Colonic mucosa (tissue), 4 donors: ENCODE measurements around the gene INTS6L. TPM values are rescaled to one million over a fixed set of nuclear protein-coding genes. Genes with fewer than 3 reads are reported as not detected.

Experiments used
- DNase-seq: peaks from one replicate; pipeline ENCODE4 v3.0.0-alpha.2; 2020
- H3K27ac ChIP-seq: fragments of 200-600 bp; one replicate; pipeline ENCODE4 v1.8.0; 2021
- H3K27me3 ChIP-seq: fragments of 200-600 bp; one replicate; pipeline ENCODE4 v1.8.0; 2021
- H3K36me3 ChIP-seq: fragments of 200-600 bp; one replicate; pipeline ENCODE4 v1.8.0; 2021
- H3K4me1 ChIP-seq: fragments of 200-600 bp; one replicate; pipeline ENCODE4 v1.8.0; 2021; ENCODE audit warnings: mild to moderate bottlenecking
- H3K4me3 ChIP-seq: fragments of 200-600 bp; one replicate; pipeline ENCODE4 v1.8.0; 2021
- H3K9ac ChIP-seq, 2 donors: one replicate each; pipeline ENCODE4 v1.7.0; 2013; ENCODE audit warnings: control low read depth in 2 of 2, low read depth in 2 of 2, low read length in 2 of 2
- H3K9me3 ChIP-seq: fragments of 200-600 bp; one replicate; pipeline ENCODE4 v1.8.0; 2021
- CTCF ChIP-seq: fragments of 200-600 bp; IDR thresholded peaks from one replicate; pipeline ENCODE4 v1.8.0; 2022; ENCODE audit warnings: antibody characterized with exemption, mild to moderate bottlenecking
- intact Hi-C: fragments of 100-400 bp; cut with DNase I; formaldehyde crosslinking; loops from one replicate; pipeline ENCODE4 v1.14.1; 2022
- total RNA-seq, 2 donors: library from RNA; stranded (reverse); fragmentation: NEBNext Ultra II Directional in 1 of 2; extraction: Animal tissue kit (Norgen Biotek cat#: 25700) in 1 of 2; gene quantifications; one replicate each; pipeline ENCODE4 v1.2.1, GENCODE V29; 2021
- donor health status: healthy.
- donor health status: DM: no; HTN: no; CAD: no.
- donor health status: DM: no; HTN: no; CAD: no.

The INTS6L gene
- total RNA-seq, 2 donors from 2014 or later: 14.8 to 16.2 TPM

DNA sequence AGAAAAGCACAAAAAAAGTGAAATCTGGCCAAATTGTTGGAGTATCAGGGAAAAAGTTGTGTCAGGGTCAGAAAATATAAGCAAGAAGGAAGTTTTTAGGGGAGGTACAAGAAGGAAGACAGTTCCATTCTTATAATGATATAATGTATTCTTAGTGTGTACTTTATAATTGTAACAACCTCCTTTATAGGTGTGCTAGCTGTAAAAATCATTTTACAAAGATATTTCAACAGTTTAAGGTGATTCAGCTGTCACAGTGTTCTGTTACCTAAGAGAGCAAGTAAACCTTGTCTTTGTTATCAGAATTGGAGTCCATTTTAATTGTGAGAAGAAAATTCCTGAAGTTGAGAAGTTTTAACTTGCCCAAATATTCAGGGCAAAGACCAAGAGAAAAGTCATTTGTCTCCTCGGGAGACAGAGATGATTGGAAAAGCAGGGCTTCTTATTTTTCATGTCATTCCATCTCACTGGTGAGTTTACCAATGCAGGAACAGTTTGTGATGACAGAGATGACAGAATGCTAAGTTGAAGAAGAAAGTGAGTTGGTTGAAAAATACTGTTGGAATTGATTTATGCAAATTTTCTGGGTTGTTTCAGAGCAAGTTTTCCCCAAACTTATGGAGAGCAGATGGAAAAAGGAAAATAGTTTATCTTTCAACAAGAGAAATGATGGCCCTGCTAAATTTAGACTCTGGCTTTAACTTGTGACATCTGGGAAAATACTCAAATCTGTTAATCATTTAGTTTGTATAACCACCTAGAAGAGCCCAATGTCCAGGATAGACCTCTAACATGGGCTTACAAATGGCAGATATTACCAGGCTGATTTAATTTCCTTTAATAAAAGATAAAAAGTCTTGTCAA lies 14.8 kb downstream of the INTS6L start:
- Histone ChIP-seq H3K27me3 (no peaks in the 10 kb centered on the region), H3K4me1 (no peaks in the 10 kb centered on the region), H3K4me3 (no peak overlapping the region), H3K9ac (no peak overlapping the region), H3K9me3 (no peaks in the 10 kb centered on the region), H3K27ac (no peak overlapping the region), H3K36me3 (no peaks in the 10 kb centered on the region)
- intact Hi-C loops: no loop called here
- no peak for TF ChIP-seq CTCF
- no peak for DNase-seq

DNA sequence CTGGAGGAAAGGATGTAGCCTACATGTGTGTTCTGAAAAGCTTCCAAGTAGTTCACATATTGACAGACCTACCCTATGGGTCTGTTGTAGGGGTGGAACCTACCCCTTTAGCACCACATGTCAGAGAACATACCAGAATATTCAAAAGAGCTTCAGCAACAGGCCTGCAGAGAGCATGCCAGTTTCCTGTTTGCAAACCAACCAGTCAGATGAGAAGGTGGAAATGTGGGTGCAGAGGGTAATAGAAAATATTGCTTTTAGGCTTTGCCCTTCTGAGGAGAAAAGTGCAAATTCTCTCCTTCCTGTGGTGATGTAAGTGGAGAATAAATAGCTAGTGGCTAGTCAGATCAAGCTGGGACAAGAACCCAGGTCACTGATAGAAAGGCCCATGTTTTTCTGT lies 16.4 kb downstream of the INTS6L start:
- Histone ChIP-seq H3K27me3 (no peaks in the 10 kb centered on the region), H3K4me3 (no peak overlapping the region), H3K36me3 (no peaks in the 10 kb centered on the region), H3K4me1 (no peaks in the 10 kb centered on the region), H3K9me3 (no peaks in the 10 kb centered on the region), H3K9ac (no peak overlapping the region), H3K27ac (no peak overlapping the region)
- intact Hi-C loops: no loop called here
- no peak for DNase-seq
- TF ChIP-seq CTCF: no peak

DNA sequence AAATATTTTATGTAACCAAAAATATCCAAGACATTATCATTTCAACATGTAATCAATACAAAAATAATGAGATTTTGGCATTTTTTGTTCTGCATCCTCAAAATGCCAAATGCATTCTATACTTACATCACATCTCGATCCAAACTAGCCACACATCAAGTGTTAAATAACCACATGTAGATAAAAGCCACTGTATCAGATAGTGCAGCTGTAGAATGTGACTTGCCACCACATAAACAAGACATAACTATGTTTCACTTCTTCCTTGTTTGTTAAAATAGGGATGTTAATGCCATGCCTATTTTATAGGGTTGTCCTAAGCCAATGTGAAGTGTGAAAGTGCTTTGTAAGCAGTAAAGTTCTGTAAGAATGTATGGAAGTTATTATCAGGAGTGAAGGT lies 20.9 kb downstream of the INTS6L start:
- H3K4me3 ChIP-seq: no peak overlapping the region
- no peaks in the 10 kb centered on the region for H3K27me3 ChIP-seq
- no peak for TF ChIP-seq CTCF
- intact Hi-C loops: no loop called here
- H3K27ac ChIP-seq: no peak overlapping the region
- no peaks in the 10 kb centered on the region for H3K9me3 ChIP-seq
- H3K9ac ChIP-seq: no peak overlapping the region
- H3K36me3 ChIP-seq: no peaks in the 10 kb centered on the region
- no peaks in the 10 kb centered on the region for H3K4me1 ChIP-seq
- DNase-seq: no peak

DNA sequence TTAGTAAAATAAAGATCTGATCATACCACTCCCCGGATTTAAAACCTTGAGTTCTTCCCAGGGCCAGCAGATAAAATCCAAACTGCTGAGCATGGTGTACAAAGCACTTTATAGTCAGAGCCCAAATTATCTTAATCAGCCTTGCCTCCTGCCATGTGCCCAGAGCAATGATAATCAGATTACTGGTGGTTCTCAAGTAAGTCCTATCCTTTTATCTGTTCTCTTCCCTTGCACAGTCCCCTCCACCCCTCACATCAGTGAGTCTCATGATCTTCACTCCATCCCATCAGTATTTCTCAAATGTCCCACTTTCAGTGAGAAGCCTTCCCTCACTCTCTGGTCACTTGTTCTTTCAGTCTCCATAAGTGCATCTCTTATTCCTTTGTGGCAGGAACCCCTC lies 22.7 kb downstream of the INTS6L start:
- DNase-seq: no peak
- intact Hi-C loops: no loop called here
- H3K36me3 ChIP-seq: no peaks in the 10 kb centered on the region
- no peaks in the 10 kb centered on the region for H3K9me3 ChIP-seq
- H3K27me3 ChIP-seq: no peaks in the 10 kb centered on the region
- H3K4me1 ChIP-seq: no peaks in the 10 kb centered on the region
- H3K4me3 ChIP-seq: no peak overlapping the region
- H3K9ac ChIP-seq: no peak overlapping the region
- TF ChIP-seq CTCF: no peak
- no peak overlapping the region for H3K27ac ChIP-seq

- intact Hi-C loops: no loop called here
- Histone ChIP-seq H3K27ac (no peak overlapping the region), H3K36me3 (no peaks in the 10 kb centered on the region), H3K27me3 (no peaks in the 10 kb centered on the region), H3K9ac (no peak overlapping the region), H3K4me1 (no peaks in the 10 kb centered on the region), H3K9me3 (no peaks in the 10 kb centered on the region), H3K4me3 (no peak overlapping the region)
- no peak for TF ChIP-seq CTCF
- peak; percentile 54 for DNase-seq
Observed at GRCh38 chrX:135543924-135544323, 23.5 kb downstream of the INTS6L start.
